Cerebellar nuclear complex (tissue), 1 donor: Measurements from ENCODE around the gene FCN2.

Source experiments
- DNase-seq, 2 experiments: peaks; one replicate each; lab custom pipeline; 2025; lab: John Stamatoyannopoulos, UW

Gene FCN2

GRCh38 chr9:134880484-134881312 is at the start of gene FCN2:
TSS of gene FCN2 (plus strand) at chr9:134880810. CDS start at chr9:134880822, 12 bp downstream.
- no peak for DNase-seq

DNA sequence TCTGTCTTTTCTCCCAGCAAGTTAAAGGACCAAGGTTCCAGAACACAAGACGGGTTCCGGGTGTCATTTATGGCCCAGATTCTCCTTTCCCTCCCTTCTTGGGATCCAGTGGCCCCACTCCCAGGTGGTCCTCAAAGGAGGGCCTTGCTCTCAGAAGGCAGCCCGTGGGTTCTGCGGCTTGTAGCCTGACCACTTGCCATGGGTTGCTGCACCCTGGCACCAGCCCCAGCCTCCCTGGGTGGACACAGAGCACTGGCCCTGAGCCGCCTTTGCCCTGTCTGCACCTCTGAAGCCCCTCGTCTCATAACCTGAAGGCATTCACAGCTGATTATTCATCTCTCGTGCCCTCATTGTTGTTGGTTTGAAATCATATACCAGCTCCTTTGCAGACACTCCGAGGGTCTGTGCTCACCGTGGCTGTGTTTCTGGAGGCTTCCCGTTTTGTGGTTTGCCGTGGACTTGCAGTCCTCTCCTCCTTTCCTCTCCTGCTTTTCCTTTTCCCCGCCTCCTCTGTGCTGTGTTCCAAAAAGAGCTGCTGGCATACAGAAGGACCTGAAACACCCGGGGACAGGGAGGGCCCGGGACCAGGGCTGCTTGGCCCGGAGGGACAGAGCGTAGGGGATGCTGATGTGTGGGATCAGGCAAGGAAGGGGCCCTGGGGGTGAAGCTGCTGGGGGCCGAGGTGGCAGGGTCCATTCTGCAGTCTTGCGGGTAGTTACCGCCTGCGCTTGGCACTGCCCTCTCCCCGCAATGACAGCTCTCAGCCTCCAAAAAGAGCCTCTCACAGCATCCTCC is 49.5 kb upstream of the FCN2 start:
- no peak for DNase-seq

GRCh38 chr9:134832471-134832870 is 48.1 kb upstream of the FCN2 start:
- no peak for DNase-seq

GRCh38 chr9:134833294-134833880 is 47.2 kb upstream of the FCN2 start:
- no peak for DNase-seq

- no peak for DNase-seq
Observed at GRCh38 chr9:134834217-134834956, 46.2 kb upstream of the FCN2 start.

- no peak for DNase-seq
Observed at GRCh38 chr9:134834957-134835419, 45.6 kb upstream of the FCN2 start.

GRCh38 chr9:134835448-134835847 is 45.2 kb upstream of the FCN2 start:
- DNase-seq, result no peak

DNA sequence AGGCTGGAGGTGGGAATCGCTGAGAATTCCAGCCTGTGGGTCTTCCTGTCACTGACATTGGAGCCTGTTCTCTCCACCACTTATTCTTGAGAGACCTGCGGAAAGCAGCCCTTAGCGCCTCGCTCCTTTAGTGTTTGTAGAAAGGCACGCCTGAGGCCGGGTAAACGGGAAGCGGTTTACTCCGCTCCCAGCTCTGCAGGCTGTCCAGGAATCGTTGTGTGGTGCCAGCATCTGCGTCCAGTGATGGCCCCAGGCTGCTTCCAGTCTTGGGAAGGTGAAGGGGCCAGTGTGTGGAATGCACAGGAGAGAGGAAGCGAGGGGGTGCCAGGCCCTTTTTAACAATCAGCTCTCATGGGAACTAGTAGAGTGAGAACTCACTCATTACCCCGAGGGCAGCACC is 44.6 kb upstream of the FCN2 start:
- no peak for DNase-seq

DNA sequence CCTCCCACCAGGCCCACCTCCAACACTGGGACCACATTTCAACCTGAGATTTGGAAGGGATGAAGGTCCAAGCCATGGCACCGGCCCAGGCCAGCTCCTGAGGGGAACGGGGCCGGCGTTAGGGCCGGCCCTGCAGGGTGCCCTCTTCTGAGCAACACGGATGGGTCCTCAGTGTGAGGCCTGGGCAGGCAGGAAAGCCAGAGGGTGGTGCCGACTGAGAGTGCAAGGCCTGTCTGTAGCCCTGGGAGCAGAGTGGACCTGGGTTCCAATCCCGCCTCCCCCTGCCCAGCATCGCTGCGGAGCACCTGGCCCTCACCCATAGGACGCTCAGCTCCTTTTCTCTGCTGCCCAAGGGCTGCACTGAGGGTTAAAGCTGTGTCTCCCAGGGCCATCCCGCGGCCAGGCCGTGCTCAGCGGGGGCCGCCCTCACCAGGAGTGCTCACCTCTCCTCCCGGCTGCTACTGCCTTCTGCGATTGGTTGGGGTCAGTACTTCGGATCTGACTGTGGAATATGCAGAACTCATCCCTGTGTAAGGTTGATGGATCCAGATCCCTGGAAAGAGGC is 44.1 kb upstream of the FCN2 start:
- no peak for DNase-seq

DNA sequence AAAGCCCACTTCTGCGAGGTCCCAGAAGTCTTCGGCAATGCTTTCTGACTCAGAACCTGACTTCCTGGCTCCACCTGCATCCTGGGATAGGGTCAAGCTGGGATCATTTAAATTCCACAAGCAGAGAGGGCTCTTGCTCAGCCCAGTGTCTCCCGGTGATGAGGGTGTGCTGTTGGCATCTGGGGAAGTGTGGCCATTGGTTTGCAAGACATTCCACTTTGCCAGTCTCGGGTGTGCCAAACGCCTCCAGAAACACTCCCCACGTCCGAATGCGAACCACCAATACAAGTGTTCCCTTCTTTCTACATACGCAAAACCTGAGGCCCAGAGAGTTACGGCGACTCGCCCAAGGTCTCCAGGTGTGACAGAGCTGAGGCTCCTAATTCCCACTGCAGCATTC is 43.1 kb upstream of the FCN2 start:
- DNase-seq, result no peak

DNA sequence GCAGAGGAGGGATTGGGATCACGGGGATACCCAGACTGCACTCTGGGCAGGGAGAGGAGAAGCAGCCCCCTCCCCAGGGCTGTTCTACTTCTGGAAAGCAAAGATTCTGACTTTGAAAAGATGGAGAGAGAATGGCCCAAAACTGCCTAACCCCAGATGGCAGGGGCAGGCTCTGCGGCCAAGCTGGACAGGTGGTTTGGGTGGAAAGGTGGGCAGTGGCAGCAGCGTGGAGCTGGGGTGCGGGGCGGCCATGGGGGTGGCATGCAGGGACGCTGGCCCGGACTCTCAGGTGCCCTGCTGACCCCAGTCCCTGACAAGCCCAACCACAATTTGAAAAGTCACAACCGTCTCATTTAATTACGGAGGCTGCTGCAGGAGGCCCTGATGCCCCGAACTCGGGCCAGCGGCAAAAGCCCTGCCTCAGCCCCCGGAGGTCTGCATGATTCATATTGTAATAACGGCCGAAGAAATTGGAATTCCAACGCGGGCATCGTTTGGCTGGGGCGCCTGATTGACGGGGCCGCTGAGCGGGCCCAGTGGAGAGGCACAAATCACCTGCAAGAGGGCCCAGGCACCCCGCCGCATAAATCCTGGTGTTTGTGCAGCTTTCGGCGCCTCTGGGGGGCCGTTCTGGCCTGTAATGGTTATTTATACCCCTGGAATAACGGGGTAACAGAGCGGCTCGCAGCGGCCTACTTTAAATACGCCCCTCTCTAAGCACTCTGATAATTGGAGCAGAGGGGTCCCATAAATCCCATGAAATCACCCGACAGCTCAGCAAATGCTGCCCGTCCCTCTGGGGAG is 41.8 kb upstream of the FCN2 start:
- DNase-seq, result no peak

DNA sequence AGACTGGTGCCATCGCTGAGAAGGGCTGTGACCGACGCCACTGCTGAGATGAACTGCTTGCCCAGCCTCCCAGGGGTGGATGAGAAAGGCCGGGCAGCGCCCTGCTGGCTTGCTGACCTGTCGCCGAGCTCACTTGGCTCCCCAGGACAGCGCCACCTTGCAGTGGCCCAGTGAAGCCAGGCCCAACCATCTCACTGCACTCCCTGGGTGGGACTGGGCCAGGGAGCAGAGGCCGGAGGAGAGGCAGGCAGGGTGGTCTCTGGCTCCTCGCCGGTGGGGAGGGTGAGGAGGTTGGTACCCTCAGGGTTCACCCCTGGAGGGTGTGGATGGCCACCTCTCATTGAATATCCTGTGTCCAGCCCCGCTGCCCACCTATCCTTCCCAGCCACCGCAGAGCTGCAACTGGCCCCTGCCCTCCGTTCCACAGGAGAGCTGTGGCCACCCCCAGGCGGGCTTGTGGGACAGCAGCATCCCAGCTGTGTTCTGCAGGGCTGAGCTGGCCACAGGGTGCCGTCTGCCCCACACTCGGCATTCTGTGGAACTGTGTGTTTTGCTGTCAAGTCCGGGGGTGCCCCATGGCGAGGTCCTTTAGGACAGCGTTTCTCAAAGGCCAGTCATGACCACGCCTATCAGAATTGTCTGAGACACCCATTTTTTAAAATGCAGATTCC is 41.0 kb upstream of the FCN2 start:
- no peak for DNase-seq

- no peak for DNase-seq
Observed at GRCh38 chr9:134840511-134840910, 40.1 kb upstream of the FCN2 start.

DNA sequence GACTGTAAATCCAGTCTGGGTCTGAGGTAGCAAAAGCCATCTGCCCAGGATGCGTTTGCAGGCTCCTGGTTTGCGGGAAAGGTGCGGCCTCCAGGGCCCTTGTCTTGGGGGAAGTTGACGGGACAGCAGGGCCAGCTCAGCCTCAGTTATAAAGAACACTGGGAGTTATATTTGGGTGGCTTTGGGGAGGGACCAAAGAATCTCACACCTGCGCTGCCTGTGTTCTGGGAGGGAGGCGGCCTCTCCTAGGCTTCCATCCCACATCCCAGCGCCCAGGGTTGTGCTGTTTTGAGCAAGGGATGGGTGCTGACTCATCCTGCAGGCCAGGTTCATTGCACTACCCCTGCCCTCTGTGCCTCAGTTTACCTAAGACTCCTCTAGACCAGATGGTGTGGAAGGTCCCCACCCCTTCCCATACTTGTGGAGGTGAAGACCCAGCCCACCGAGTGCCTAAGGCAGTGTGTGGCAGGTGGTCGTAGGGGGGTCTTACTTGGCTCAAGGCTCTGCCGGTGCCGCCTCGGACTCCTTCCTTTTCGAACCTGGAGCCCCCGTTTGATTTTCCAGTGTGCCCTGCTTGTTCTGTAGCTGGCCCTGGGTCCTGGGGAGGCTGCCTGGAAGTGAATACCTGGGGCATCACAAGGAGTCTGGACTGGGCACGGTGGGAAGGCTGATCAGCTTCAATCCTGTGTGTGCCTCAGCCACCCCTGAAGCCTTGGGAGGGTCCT is 39.3 kb upstream of the FCN2 start:
- no peak for DNase-seq

DNA sequence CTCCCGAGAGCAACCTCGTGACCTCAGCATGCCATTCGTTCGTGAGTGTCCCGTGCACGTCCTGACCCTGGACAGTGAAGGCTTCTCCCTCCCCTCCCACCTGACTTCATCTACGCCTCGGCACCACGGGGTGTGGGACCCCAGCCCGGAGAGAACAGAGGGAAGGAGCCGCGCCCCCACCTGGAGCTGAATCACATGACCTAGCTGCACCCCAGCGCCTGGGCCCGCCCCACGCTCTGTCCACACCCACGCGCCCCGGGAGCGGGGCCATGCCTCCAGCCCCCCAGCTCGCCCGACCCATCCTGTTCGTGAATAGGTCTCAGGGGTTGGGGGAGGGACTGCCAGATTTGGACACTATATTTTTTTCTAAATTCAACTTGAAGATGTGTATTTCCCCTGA is 38.3 kb upstream of the FCN2 start:
- no peak for DNase-seq

GRCh38 chr9:134843740-134844139 is 36.9 kb upstream of the FCN2 start:
- DNase-seq, result no peak

DNA sequence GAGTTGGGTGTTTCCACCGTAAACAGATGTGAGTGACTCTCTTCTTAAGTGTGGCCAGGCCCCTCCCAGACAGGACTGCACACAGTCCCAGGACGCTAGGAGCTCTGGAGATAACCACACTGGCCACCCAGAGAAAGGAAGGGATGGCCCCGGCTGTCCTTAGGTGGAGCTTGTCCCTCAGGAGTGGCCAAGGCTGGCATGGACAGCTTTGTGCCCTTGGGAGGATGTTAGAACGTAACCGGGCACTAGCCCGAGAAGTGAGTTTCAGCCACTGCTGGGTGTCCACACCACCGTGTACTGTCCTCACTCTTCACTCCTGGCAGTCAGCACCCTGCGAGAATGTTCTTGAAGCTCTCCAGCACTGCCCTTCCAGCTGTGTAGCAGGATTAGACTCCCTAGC is 35.8 kb upstream of the FCN2 start:
- no peak for DNase-seq

DNA sequence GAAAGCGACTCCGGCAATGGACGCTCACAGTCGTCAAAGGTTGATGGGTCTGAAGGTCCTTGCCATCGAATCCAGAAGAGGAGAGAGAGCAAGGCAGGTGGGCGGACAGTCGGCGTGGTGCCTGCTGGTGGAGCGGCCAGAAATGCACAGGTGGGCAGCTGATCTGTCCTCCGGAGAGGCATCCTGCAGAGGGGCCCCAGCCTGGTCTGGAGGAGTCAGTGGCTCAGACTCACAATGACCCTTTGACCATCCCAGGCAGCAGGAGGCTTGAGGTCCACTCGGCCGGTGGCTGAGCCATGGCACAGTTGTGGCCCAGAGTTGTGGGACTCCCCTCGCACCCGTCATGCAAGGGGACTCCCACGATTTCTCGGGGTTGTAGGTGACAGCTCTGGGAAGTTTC is 34.4 kb upstream of the FCN2 start:
- DNase-seq, result no peak

- no peak for DNase-seq
Observed at GRCh38 chr9:134846699-134847098, 33.9 kb upstream of the FCN2 start.

GRCh38 chr9:134847138-134847537 is 33.5 kb upstream of the FCN2 start:
- no peak for DNase-seq
